Measurements from ENCODE around the gene IVD. TPM values are rescaled to one million over a fixed set of nuclear protein-coding genes. Genes with fewer than 3 reads are reported as not detected.
A peak's percentile ranks its signal among the peaks of the same experiment; 100 is the strongest.

IVD gene
- total and polyA plus RNA-seq, 2 experiments from 2014 or later, result 96.1 to 114 TPM

GRCh38 chr15:40416056-40416455, 10.5 kb downstream of the IVD start:
- H3K36me3 ChIP-seq, result peaks cover 37% of the 10 kb centered on the region
- no peaks in the 10 kb centered on the region for H3K27me3 ChIP-seq
- no peak overlapping the region for H3K4me3 ChIP-seq
- no peak overlapping the region for H3K27ac ChIP-seq
- no peaks in the 10 kb centered on the region for H3K9me3 ChIP-seq (ENCODE audit: low read depth)
- TF ChIP-seq CTCF (IDR thresholded peaks at IDR 0.05; ENCODE audit: low read depth, low read length), result no peak
- no peak for DNase-seq (ENCODE audit: low read depth in 1 of 2, low spot score in 1 of 2)
- peaks cover 11% of the 10 kb centered on the region for H3K4me1 ChIP-seq (ENCODE audit: low read depth)

- no peak for TF ChIP-seq CTCF (IDR thresholded peaks at IDR 0.05; ENCODE audit: low read depth, low read length)
- no peak overlapping the region for H3K4me3 ChIP-seq
- H3K27me3 ChIP-seq, result no peaks in the 10 kb centered on the region
- no peak overlapping the region for H3K27ac ChIP-seq
- peaks cover 16% of the 10 kb centered on the region for H3K4me1 ChIP-seq (ENCODE audit: low read depth)
- H3K9me3 ChIP-seq (ENCODE audit: low read depth), result no peaks in the 10 kb centered on the region
- H3K36me3 ChIP-seq, result peaks cover 23% of the 10 kb centered on the region
- DNase-seq (ENCODE audit: low read depth in 1 of 2, low spot score in 1 of 2), result no peak
Measured at GRCh38 chr15:40418126-40418525, 12.5 kb downstream of the IVD start.

GRCh38 chr15:40420071-40420713, 14.6 kb downstream of the IVD start:
- no peak for TF ChIP-seq CTCF (IDR thresholded peaks at IDR 0.05; ENCODE audit: low read depth, low read length)
- H3K27ac ChIP-seq, result no peak overlapping the region
- no peak for DNase-seq (ENCODE audit: low read depth in 1 of 2, low spot score in 1 of 2)

GRCh38 chr15:40420793-40421192, 15.2 kb downstream of the IVD start:
- no peak for DNase-seq (ENCODE audit: low read depth in 1 of 2, low spot score in 1 of 2)
- Histone ChIP-seq H3K27me3 (no peaks in the 10 kb centered on the region), H3K27ac (no peak overlapping the region), H3K9me3 (ENCODE audit: low read depth) (no peaks in the 10 kb centered on the region), H3K36me3 (peaks cover 12% of the 10 kb centered on the region), H3K4me3 (no peak overlapping the region), H3K4me1 (ENCODE audit: low read depth) (peaks cover 5% of the 10 kb centered on the region)
- TF ChIP-seq CTCF (IDR thresholded peaks at IDR 0.05; ENCODE audit: low read depth, low read length), result no peak

More at GRCh38 chr15:40420071-40420713, 14.6 kb downstream of the IVD start:
- H3K36me3 ChIP-seq, result peaks cover 18% of the 10 kb centered on the region
- no peaks in the 10 kb centered on the region for H3K9me3 ChIP-seq (ENCODE audit: low read depth)
- no peak overlapping the region for H3K4me3 ChIP-seq
- peaks cover 5% of the 10 kb centered on the region for H3K4me1 ChIP-seq (ENCODE audit: low read depth)
- no peaks in the 10 kb centered on the region for H3K27me3 ChIP-seq

GRCh38 chr15:40421246-40422157, 15.9 kb downstream of the IVD start:
- Histone ChIP-seq H3K4me3 (no peak overlapping the region), H3K4me1 (ENCODE audit: low read depth) (peaks cover 5% of the 10 kb centered on the region), H3K27me3 (no peaks in the 10 kb centered on the region), H3K36me3 (peaks cover 10% of the 10 kb centered on the region), H3K9me3 (ENCODE audit: low read depth) (no peaks in the 10 kb centered on the region), H3K27ac (no peak overlapping the region)
- DNase-seq (ENCODE audit: low read depth in 1 of 2, low spot score in 1 of 2), result peak; percentile 76 to 80
- TF ChIP-seq CTCF (IDR thresholded peaks at IDR 0.05; ENCODE audit: low read depth, low read length), result peak; percentile 96

Measured in cardiac muscle cell (in vitro differentiated cells and primary cell).